ENCODE data around the gene TBC1D22A.

The TBC1D22A gene

DNA sequence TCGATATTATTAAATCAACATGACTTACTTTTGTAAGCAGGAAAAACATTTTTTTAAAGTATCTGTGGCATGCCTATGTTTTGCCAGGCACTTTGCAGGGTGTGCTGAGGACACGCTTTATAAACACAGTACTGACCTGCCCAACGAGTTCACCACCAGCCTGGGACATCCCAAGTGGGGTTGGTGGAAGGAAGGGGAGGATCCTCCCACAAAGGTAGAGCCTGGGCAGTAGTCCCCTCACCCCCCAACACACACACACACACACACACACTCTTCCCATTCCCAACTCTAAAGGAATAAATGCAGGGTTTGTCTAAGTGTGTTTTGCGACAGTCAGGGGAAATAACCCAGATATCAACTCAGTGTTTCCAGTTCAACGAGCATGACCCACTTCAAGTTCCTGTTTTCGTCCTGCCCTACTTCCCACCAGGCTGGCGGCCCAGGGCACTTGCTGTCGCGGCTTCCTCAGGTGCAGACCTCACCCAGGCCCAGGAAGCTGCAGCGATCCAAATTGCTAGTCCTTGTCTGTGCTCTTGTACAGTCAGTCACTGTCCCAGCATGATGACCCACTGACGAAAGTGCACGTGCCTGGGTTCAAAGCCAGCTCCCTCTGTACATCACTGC, 27.5 kb upstream of the TBC1D22A start:
- TF ChIP-seq, protein P1, sequence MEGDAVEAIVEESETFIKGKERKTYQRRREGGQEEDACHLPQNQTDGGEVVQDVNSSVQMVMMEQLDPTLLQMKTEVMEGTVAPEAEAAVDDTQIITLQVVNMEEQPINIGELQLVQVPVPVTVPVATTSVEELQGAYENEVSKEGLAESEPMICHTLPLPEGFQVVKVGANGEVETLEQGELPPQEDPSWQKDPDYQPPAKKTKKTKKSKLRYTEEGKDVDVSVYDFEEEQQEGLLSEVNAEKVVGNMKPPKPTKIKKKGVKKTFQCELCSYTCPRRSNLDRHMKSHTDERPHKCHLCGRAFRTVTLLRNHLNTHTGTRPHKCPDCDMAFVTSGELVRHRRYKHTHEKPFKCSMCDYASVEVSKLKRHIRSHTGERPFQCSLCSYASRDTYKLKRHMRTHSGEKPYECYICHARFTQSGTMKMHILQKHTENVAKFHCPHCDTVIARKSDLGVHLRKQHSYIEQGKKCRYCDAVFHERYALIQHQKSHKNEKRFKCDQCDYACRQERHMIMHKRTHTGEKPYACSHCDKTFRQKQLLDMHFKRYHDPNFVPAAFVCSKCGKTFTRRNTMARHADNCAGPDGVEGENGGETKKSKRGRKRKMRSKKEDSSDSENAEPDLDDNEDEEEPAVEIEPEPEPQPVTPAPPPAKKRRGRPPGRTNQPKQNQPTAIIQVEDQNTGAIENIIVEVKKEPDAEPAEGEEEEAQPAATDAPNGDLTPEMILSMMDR (IDR thresholded peaks at IDR 0.05), result no peak

DNA sequence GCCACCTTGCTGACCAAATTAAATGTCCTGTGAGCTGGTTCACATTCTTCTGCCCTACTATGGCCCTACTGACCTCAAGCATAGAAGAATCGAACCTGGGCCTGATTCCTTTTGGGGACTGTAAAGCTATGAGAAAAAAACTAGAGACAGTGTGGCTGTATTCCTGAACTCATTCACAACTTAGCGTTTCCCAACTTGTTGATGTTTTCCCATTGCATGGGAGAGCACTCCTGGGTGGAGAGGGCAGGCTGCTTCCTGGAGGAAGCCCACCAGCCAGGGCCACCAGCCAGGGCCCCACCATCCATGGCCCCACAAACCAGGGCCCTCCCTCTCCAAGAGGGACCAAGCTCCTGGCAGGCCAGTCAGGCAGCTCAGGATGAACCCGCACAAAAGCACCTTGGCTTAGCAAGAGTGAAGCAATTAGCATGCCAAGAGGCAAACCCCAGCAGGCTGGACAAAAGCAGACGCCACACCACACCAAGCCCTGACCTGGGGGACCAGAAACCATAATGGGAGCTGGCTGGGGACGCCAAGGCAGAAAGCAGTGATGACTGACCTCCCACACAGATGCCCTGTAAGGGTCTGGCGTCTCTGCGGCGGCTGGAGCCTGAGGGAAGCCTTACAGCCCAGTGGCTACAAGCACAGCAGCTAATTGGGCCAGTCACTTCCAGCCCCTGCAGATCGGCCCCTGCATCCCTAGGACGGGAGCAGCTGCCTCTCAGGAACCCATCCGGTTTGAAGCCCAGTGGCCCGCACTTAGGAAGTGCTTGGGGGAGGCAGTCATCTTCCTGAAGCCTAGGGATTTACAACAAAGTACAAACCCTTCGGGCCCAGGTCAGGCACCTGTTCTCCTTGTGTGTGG, 26.5 kb upstream of the TBC1D22A start:
- TF ChIP-seq, protein P1 (IDR thresholded peaks at IDR 0.05), result no peak

DNA sequence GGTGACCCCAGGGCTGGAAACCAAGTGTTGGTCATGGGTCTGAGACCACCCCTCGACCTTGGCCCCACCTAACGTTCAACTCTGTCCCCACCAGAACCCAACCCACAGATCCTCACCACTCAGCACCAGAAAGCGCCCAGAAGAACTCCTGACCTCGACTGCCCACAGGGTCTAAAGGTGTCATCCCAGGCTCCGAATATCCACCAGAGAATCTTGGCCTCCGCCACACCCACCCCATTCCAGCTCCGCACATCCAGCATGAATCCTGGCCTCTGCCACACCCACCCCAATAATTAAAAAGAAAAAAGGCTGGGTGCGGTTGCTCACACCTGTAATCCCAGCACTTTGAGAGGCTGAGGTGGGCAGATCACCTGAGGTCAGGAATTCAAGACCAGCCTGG, 25.7 kb upstream of the TBC1D22A start:
- TF ChIP-seq, protein P1 (IDR thresholded peaks at IDR 0.05), result no peak

DNA sequence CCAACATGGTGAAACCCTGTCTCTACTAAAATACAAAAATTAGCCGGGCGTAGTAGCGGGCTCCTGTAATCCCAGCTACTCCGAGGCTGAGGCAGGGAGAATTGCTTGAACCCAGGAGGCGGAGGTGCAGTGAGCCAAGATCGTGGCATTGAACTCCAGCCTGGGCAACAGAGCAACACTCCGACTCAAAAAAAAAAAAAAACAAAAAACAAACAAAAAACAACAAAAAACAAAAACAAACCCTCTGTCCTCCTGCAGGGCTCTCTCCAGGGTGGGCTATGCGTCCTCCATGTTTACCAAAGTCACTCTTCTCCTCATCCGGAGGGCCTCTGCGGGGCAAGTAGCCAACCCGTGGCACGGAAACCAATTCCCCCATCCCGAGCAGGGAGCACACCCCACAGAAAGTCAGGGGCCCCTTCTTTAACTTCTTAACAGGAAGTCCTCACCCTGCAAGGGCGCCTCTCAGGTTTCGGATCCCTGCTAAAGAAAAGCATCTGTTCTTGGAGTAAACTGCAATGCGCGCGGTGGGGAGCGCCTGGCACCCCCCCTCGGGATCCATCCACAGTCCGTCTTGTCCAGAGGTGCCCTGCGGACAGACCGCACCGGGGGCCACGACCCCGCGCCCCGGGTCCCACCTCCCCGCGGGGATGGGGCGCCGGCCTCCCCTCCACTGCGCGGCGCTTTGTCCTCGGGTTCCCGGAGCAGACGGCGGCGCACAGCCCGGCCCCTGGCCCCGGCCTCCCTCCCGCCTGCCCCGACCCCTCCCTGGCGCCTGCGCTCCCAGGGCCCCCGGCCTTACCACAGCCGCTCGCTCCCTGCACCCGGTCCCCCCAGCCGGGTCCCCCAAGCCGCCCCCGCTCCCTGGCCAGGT, 25.1 kb upstream of the TBC1D22A start:
- TF ChIP-seq, protein P1 (IDR thresholded peaks at IDR 0.05), result no peak

DNA sequence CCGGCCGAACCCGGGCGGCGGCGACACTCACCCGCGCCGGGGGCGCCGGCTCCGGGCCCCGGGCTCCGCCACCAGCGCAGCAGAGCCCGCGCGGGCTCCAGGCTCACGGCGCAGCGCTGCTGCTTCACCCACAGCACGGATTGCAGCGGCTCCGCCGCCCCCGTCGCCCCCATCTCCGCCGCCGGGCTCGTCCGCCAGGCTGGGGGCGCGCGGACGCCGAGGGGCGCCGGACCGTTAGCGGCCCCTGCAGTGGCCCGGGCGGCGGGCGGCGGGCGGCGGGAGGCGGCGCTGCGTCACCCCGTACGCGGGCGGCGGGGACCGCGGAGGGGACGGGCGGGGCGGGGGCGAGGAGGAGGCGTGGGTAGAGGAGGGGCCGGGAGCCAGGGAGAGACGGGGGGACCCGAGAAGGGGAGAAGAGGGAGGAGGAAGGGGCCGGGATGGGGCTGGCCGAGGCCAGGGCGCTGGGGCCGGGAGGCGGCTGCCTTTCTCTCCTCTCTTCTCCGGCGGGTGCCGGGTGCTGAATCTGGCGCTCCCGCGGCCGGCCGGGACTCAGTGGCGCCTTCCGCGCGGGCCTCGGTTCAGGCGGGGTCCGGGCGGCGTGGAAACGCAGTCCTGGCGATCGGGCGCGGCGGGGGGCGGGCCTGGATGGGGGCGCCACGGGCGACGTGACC, 24.3 kb upstream of the TBC1D22A start, which contains the start of gene CERK:
Gene CERK, minus strand, starts transcription at position 277 of the 671 bp plus-strand sequence. Its CDS starts 104 bp downstream, at position 173.
- TF ChIP-seq, protein P1 (IDR thresholded peaks at IDR 0.05), result no peak

DNA sequence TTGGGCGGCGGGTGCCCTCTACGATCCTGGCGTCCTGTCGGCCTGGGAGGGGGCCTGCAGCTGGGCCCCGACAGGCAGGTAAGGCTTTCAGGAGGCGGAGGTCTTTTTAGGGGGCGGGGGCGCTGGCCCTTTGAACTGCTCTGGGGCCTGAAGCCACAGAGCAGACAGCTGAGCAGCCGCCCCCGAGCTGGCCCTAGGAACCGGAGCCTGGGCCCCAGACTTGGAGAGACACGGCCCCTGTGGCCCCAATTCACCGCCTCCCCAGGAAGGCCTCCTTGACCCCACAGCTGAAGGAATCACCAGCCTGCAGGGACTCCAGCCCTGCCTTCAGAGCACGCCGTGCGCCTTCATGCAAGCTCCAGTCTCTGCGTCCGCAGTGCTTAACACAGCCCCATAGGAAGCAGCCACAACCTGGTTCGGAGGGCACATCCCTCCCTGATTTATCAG, 23.8 kb upstream of the TBC1D22A start:
- TF ChIP-seq, protein P1 (IDR thresholded peaks at IDR 0.05), result no peak
